ENCODE measurements around the gene MYO5B. TPM values are rescaled to one million over a fixed set of nuclear protein-coding genes. Genes with fewer than 3 reads are reported as not detected.

Gene MYO5B
- total and polyA plus RNA-seq, 2 of the 4 experiments (the other 2 are of a cell fraction): 0.24 to 0.54 TPM

- no peak overlapping the region for H4K91ac ChIP-seq (ENCODE audit: insufficient read depth, low read depth, low read length)
- H3K23ac ChIP-seq (ENCODE audit: low read depth, low read length): no peak overlapping the region
- no peak overlapping the region for H3K56ac ChIP-seq (ENCODE audit: extremely low read depth, insufficient read depth, low read length)
- no peak overlapping the region for H4K5ac ChIP-seq (ENCODE audit: low read depth, low read length)
- H3K36me3 ChIP-seq (ENCODE audit: control insufficient read depth, insufficient read depth, low read length): no peaks in the 10 kb centered on the region
- no TSS peak for BruUV-seq (replicated peaks)
- no peak overlapping the region for H3K18ac ChIP-seq (ENCODE audit: low read depth, low read length)
- H3K4me2 ChIP-seq (ENCODE audit: low read depth, low read length): no peak overlapping the region
- DNase-seq (no peak), ATAC-seq (ENCODE audit: low read depth) (no peak)
- no peak overlapping the region for H2AFZ ChIP-seq (replicated peaks; ENCODE audit: low read length, poor library complexity)
- H4K8ac ChIP-seq (ENCODE audit: low read depth in 2 of 2, low read length in 2 of 2): no peak overlapping the region
- no peak for TF ChIP-seq CTCF (conservative IDR thresholded peaks at IDR 0.05; ENCODE audit: low read depth, low read length)
- TF ChIP-seq RCOR1 (IDR thresholded peaks at IDR 0.05; ENCODE audit: insufficient replicate concordance, low read length): no peak
- TF ChIP-seq RFX5 (IDR thresholded peaks at IDR 0.05; ENCODE audit: low read depth, low read length): no peak
- TF ChIP-seq MXI1 (IDR thresholded peaks at IDR 0.05; ENCODE audit: borderline replicate concordance, low read depth, low read length): no peak
- no peak overlapping the region for H2AK9ac ChIP-seq (replicated peaks; ENCODE audit: low read depth, low read length, poor library complexity)
- no peak overlapping the region for H2BK15ac ChIP-seq (ENCODE audit: low read depth, low read length)
- no peak overlapping the region for H3K4ac ChIP-seq (ENCODE audit: low read depth, low read length)
- H2AK5ac ChIP-seq (ENCODE audit: low read depth, low read length): no peak overlapping the region
- H3K9ac ChIP-seq (ENCODE audit: low read depth, low read length): no peak overlapping the region
- no peaks in the 10 kb centered on the region for H3K9me1 ChIP-seq (ENCODE audit: insufficient read depth, low read length)
- 0% methylated on average over 1 of the region's 2 CpGs; no CpG with 5 or more reads in 1 of the 2 experiments for WGBS, 2 experiments (ENCODE audit: extremely low coverage in 2 of 2, insufficient read length in 1 of 2)
- H3K27ac ChIP-seq (ENCODE audit: insufficient read depth, low read length): no peak overlapping the region
- H3K27me3 ChIP-seq (ENCODE audit: control insufficient read depth, insufficient read depth, low read length): peaks cover 6% of the 10 kb centered on the region; the same call in 1 of the 2 replicates
- CTCF ChIA-PET: no interaction called here
- no peak overlapping the region for H2BK5ac ChIP-seq (ENCODE audit: low read depth, low read length, poor library complexity, severe bottlenecking)
- no peak overlapping the region for H2BK20ac ChIP-seq (ENCODE audit: low read depth, low read length)
- H3K4me1 ChIP-seq (ENCODE audit: control insufficient read depth, insufficient read depth, low read length): no peaks in the 10 kb centered on the region
- no peaks in the 10 kb centered on the region for H3K79me1 ChIP-seq (ENCODE audit: low read depth in 1 of 2, low read length in 2 of 2)
- no peak overlapping the region for H3K14ac ChIP-seq (replicated peaks; ENCODE audit: low read depth, low read length)
- H2BK120ac ChIP-seq (ENCODE audit: low read depth, low read length): no peak overlapping the region
- in situ Hi-C loops (cut with MboI; ENCODE audit: low sequenced_read_pairs): no loop called here
- H4K20me1 ChIP-seq (ENCODE audit: insufficient read depth, low read length): no peaks in the 10 kb centered on the region
- intact Hi-C loops (cut with micrococcal nuclease): no loop called here
- no peak overlapping the region for H3K4me3 ChIP-seq (ENCODE audit: insufficient read depth, low read depth, low read length)
- dilution Hi-C loops (cut with HindIII; ENCODE audit: low sequenced_read_pairs, unreplicated experiment): no loop called here
- H3K9me3 ChIP-seq (ENCODE audit: control insufficient read depth, insufficient read depth, low read length): no peaks in the 10 kb centered on the region
- POLR2A ChIA-PET (ENCODE audit: unreplicated experiment): no interaction called here
Observed at GRCh38 chr18:49924293-49924983, 270.5 kb downstream of the MYO5B start.

All from IMR-90 (cell line).